ENCODE results near the gene GJB2.

The GJB2 gene

DNA sequence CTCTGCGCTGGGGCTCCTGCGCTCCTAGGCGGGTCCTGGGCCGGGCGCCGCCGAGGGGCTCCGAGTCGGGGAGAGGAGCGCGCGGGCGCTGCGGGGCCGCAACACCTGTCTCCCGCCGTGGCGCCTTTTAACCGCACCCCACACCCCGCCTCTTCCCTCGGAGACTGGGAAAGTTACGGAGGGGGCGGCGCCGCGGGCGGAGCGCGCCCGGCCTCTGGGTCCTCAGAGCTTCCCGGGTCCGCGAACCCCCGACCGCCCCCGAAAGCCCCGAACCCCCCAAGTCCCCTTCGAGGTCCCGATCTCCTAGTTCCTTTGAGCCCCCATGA is at the start of gene GJB2:
Gene GJB2, minus strand, starts transcription at position 103 of the 326 bp plus-strand sequence. CDS start 3,357 bp downstream, outside the sequence.
- no peak for DNase-seq

DNA sequence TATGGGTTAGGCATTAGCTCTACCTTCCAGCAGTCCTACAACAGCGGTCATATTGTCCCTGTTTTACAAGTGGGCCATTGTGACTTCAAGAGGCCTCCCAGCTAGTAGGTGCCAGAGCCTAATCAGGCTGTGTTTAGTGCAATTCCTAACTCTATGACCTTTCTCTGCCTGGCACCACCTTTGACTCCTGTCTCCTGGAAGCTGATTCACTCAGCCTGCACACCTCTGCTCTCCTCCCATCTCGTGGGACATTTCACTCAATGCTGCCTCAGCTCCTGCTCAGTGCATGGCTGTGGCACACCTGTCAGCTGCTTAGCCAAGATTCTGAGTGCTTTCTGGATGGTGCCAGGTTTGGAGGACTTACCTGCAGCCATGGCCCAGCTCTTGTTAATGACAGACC is 48.9 kb upstream of the GJB2 start:
- DNase-seq: no peak

DNA sequence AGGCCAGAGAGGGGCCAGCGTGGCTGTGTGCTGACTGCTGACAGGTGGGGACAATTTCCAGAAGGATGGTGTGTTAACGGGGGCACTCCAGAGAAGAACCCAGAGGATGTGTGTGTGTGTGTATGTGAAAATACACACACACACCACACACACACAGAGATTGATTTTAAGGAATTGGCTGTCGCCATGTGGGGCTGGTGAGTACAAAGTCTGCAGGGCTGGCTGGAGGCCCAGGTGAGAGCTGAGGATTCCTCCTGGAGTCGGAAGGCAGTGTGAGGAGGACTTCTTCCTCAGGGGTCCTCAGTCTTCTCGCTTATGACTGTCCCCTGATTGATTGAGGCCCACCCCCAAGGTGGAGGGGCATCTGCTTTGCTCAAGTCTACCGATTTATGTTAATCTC is 47.0 kb upstream of the GJB2 start:
- no peak for DNase-seq

DNA sequence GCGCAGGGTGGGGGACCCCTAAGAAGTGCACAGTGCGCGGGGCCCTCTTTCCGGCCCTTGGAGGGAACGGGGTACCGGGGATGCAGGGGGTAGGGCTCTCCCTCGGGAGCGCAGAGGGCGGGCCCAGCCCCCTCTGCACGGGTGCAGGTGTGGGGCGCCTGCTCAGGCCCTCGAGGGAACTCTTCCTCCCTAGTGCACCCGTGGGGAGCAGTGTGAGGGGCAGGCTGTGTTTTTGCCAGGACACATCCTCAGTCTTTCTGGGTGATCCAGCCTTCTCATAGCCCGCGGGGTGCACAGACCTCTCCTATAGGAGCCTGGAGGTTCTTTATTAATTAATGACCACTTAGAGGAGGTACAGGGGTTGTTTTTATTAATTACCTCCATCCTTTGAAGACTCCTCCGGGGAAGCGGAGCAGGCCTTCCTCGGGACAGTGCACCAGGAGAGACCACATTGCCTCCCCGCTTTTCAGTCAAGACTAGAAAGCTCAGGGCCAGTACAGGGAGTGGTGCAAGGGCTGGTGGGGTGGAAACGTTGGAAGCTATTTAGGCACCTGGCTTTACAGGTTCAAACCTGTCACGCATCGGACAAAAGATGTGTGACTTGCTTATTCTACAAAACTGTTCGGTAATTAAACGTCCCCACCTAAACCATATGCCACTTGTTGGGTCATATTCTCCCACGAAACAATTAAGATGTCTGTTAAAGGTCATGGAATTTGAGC is 40.0 kb upstream of the GJB2 start:
- no peak for DNase-seq

DNA sequence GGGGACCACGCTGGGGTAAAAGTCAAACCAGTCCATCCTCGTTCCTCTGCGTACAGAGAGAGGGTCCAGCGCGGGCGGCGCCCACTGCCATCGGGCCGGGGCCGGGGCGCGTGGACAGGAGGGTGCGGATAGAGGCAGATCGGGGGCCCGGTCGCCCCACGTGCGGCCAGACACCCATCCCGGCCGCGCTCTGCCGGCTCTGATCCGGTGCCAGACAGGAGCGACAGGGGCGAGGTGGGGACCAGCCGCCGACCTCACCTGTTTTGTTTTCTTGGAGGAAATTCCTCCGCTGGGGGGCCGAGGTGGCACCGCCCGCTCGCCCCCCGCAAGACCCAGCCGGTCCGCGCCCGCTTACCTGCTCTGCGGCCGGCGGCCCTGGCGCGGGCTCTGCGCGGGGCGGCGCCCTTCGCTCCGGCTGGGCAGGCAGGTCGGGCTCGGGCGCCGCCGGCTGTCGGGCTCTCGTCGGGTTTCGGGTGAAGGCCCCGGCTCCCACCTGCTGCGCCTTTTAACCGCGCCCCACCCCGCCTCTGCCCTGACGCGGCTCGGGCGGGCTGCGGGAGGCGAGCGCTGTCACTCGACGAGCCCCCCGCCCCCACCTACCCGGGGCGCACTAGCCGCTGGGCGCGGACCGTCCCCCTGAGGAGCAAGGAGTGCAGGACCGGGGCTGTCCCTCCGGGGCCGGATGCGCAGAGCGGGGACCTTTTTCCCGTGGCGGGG is 39.3 kb upstream of the GJB2 start, which contains the start of gene GJB6:
Gene GJB6, minus strand, starts transcription at position 481 of the 717 bp plus-strand sequence. CDS start 8,839 bp downstream, outside the sequence.
- DNase-seq: no peak

DNA sequence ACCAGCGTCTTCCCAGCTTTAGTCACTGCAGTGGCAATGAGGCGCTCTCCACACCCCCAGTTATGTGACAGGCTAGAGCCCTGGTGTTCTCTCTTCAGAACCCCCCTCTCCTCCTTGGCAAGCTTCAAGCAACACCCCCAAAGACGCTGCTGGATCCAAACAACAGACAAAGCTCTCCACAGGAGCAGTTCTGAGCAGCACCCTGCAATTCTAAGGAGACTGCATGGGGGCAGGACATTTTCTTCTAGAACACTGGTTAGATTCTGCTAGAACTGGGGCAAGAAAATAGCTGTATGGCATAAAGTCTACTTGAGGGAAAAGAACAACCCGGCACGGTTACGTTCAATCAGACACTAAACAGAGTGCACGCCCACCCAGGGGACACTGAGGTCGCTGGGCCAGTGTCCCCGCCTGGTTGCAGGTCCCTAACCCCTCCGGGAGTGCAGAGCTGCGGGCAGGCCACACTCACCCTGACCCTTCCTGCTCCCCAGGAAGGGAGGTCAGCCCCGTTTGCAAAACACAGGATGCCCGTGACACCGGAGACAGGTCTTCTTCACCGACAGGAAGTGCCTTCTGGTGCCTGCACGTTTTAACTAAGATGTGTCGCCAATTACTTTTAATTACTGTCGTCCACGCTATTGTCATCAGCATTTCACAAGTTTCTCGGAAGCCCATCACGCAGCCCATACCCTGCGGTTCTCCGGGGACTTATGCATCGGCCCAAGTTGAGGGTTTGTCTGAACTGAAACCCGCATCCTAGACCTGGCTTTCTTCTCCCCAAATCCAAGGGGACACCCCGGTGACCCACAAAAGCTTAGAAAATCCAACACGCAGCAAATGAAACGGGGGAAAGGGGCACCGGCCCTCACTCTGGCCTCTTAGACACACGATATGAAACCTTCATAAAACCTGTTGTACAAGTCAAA is 38.4 kb upstream of the GJB2 start:
- no peak for DNase-seq

DNA sequence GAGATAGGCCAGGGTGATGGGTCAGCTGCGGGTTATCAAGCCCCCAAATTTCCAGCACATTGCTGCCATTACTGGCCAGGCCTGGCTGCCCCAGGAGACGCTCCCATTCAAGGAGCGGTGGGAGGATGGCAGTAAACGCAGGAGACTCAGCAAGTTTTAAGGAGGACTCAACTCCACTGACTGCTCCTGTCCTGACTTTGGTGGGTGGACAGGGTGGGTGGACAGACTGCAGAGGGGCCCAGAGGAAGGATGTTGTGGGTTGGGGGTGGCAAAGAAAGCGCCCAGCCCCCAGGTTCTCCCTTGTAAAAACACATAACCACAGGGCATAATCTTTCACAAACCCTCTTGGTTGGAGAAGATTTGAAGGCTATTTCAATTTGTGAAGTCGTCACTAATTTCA is 35.0 kb upstream of the GJB2 start:
- no peak for DNase-seq

DNA sequence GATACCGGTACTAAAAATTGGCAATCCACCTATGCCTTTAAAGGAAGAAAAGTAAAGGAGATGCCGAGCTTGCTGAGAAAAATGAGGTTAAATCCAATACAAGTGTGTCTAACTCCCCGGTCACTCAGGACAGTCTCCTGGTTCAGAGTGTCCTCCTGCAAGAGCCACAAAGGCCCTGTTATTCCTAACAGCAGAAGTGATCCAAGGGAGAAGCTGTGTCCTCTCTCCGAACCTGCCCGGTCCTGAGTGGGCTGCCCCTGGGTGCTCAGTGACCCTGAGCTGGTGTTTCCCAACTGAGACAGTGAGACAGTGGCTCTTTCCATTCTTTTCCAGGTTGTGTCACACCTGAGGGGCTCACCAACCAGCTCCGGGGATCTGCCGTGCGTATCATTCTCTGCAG is 34.5 kb upstream of the GJB2 start:
- DNase-seq: no peak

DNA sequence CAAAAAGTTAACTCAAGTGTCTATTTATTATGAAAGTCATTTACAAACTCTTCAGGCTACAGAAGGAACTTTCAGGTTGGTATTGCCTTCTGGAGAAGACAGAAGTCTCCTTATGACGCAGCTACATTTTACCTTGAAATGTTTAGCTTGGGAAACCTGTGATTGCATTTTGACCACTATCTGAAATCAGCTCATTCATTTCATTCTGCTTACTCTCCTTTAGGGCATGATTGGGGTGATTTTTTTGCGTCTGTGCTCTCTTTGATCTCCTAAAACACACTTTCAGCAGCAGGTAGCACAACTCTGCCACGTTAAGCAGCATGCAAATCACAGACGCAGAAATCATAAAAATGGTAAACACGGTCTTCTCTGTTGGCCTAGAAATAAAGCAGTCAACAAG is 29.8 kb upstream of the GJB2 start:
- no peak for DNase-seq

DNA sequence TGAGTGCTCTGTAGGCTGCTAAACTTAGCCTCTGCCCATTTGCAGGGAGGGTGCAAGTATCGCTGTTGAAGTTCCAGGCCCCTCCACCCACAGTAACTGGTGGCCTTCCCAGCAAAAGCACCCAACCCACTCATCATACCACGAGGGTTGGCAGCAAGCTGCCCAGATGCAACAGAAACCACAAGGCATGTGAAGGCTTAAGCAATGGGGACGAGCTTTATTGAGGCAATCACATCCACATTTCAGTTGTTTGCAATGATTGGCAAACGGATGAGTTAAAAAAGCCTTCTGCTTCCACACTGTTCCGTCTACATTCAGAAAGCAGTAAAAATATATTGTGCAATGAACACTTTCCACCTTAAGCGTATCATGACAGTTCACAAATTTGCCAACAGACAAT is 29.0 kb upstream of the GJB2 start:
- DNase-seq: no peak

DNA sequence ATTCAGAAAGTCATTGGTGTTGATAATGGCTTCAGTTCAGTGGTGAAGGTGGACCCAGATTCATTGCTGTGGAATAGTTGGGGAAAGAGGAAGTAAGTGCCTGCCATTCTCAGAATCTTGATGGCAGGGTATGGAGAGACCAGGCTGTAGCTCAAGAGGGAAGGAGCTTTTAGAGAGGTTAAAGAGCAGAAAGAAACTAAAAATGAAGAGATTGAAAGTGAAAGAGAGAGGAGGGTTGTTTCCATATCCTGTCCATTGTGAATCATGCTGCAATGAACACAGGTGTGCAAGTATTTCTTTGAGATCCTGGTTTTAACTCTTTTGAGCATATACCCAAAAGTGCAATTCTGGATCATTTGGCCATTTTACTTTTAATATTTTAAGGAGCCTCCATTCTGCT is 26.8 kb upstream of the GJB2 start:
- DNase-seq: no peak

DNA sequence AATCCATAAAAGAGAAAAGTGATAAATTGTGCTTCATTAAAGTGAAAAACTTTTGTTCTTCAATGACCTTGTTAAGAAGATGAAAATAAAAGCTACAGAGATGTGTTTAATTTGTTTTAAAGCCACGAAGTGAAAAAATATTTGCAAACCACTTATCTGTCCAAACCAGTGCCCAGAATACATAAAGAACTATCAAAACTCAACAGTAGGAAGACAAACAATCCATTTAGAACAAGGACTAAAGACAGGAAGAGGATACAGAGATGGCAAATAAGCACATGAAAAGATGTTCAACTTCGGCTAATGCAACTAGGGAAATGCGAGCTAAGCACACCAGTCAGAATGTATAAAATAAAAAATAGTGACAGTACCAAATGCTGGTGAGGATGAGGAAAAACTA is 24.4 kb upstream of the GJB2 start:
- DNase-seq: no peak

DNA sequence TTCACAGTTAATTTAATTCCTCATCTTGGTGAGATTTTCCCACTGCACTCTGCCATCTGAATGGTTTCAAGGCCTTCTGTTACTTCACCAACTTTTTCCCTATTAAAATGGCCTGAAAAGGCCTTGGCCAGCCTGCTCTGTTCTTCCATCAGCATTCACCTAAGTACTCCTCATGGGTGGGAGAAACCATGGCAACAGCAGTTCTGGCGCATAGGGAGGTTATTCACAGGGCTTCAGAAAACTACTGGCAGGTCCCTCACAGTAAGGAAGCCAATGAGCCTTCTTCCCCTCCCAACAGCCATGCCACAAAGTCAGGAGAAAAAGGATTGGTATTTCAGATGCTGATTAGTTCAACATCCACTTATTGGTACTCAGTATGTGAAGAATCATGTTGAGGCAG is 17.2 kb upstream of the GJB2 start:
- no peak for DNase-seq

DNA sequence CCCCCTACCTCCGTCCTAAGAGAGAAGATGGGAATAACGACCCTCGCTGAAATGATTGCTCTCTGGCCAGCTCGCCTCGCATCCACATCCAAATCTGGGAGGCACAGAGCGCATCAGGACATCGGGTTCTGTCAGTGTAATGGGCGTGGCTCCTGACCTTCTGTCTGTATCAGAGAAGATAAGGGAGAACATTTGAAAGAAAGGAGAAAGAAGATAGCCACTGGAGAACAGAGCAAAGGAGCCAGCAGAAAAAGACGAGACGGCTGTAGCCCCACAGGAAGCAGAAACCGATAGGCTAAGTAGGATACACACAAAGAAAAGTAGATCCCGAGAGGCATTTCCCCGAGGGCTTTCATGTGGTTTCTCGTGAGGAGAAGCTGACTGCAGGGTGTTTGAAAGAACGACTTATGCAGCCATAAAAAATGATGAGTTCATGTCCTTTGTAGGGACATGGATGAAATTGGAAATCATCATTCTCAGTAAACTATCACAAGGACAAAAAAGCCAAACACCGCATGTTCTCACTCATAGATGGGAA is 14.0 kb upstream of the GJB2 start:
- DNase-seq: no peak

DNA sequence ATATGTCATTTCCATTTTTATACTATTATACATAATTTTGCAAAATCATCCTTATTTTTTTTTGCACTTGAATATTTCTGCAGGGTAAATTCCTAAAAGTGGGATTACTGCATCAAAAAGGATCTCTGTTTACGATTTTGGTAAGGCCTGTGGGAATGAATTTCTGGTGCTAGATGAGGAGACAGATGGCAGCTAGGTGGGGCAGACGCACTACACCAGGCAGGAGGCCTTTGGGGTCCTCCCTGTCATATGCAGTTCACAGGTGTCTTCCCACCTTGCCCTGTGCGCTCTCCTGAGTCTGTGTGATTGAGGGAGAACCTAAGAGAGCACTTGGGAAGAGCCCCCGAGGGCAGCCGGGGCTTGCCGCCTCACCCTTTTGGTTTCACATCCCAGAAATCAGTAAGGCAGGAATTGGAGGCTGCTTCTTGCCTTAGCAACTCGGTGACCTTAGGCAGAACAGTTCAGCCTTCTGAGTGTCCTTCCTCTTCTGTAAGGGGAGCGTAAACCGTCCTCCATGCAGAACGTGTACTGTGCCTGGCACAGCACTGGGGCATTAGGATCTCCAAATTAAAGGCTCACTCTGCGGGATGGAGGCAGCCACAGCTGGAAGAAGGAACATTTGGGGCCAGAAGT is 13.4 kb upstream of the GJB2 start:
- DNase-seq: no peak

DNA sequence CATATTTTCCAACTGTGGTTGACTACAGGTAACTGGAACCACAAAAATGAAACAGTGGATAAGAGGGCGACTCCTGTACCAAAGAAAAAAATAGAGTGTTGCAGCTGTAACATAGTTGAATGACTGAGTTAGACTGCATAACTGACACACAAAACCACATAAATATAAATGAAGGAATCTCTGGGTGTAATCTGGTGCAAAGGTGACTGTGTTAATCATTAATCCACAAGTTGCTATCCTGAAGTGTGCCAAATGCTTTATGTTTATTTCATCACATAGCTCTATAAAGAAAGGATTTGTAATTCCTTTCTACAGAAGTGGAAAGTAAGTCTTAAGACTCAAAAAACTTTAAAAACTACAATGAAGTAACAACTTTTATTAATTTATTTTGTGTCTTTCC is 6.0 kb upstream of the GJB2 start:
- DNase-seq: peak; percentile 54

DNA sequence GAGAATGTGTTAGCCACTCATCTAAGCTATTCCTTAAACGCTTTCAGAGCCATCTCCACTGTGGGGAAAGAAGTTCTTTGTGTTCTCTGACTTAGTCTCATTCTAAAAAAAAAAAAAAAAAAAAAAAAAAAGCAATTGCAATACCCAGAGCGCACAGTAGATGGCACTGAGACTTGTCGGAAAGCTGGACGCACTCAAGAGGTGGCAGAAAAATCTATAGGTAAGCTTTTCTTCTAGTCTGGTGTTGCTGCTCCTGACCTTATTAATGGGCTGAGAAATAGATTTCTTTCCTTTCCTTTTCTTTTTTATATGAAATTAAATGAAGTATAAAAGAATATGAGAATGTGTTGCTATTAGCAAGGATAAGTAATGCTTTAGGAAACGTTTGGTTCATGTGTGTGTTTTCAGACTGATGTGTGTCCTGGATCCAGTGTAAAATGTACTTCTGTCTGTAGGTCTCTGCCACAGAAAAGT is 4.7 kb upstream of the GJB2 start:
- DNase-seq: peak; percentile 63

DNA sequence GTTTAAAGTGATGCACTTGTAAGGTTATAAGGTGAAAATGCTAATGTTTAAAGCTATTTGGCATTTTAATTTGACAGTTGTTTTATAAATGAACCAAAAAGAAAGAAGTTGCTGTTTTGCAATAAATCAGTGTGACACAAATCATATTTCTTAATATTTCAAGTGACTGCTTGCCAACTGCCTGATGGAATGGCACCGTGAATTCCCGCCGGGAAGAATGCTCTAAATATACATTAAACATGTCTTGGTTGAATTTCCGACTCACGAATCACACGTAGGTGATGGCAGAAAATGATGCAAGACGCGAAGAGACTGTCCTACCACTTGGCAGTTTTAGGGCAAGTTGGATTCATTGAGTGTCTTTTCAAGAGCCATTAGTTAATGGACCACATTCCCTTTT is 3.1 kb upstream of the GJB2 start:
- peak; percentile 17 for DNase-seq

DNA sequence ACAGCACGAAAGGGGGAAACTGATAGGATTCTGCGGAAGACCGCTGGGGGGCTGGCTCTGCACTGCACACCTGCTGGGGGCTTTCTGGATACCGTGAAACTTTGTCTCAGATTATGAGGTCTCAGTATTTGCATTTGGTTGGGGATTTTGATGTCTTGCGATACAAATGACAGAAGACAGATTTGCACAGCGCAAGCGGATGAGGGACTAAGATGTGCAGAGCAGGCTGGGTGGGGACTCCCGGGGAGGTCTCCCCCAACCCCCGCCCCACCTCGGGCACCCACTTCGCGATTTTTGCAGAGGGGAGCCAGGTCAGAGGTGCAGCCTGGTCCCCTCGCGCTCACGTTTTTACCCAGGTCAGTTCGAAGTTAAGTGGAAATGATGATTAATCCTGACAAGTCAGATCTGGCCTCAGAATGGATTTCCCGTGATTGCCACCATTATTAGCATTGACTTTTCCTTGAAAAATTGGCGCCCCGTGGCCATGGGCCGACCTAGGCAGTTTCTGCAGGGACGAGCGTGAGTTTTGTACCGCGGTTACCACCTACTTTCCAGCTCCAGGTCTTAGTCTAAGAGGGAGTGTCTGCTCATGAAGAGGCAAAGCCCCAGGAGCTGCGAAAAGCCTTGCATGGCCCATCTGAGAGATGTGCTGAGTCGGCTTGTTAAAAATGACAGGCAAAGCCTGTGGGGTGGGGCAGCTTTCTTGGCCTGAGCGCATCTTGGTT is 1.3 kb upstream of the GJB2 start:
- DNase-seq: no peak

DNA sequence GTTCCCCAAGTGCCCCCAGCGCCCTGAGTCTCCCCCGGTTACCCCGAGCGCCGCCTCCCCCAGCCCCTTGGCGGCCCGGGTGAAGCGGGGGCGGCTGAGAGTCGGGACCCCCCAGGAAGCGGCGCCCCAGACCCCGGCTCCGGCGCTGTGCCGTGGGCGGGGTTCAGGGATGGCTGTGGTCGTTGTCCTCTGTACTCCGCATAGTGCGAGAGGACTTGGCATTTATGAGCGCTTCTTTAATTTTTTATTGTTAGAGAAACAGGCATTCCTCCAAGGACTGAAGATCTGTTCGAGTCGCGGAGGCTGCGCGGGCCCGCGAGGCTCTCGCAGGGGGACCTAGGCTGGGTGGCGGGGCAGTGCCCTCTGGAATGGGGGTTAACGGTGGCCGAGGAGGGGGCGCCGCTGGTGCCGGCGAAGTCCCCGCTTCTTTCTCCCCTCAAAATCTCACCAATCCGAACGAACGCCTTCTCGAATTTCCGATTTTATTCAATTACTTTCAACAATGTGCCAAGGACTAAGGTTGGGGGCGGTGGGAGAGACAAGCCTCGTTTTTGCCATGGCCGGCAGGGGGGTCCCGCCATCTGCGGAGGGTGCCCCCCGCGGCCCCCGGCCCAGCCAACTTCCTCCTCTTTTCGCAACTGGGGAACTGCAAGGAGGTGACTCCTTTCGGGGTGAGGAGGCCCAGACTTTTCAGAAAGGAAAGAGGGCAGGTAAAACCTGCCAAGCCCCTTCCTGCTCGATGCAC is 596 bp upstream of the GJB2 start:
- DNase-seq: no peak

DNA sequence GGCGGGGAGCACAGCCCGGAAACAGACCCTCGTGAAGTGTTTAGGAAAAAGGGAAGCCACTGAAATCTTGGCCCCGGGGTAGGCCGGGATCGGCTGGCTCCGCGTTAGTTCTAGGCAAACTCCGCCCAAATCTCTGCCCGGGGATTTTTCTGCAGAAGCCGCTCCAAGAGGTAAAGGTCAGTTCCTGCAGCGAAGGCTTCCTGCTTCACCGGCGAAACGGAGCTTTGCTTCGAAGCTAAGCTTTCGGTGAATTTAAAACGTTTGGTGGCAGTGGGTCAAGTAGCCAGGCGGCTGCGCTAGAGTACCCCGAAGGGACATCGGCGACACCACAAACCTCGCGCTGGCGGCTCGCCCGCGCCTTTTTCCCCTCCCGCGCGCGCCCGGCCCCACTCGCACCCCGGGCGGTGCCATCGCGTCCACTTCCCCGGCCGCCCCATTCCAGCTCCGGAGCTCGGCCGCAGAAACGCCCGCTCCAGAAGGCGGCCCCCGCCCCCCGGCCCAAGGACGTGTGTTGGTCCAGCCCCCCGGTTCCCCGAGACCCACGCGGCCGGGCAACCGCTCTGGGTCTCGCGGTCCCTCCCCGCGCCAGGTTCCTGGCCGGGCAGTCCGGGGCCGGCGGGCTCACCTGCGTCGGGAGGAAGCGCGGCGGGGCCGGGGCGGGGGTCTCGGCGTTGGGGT is 441 bp downstream of the GJB2 start:
- no peak for DNase-seq
